BE2C (cell line): ENCODE data around the gene MOCS3.
"Not testable (repeated sequence)": the region's sequence is repeated elsewhere in the genome, so short reads cannot be mapped to it uniquely, and the experiment has no call there.

Experiments used
- DNase-seq: peaks from one replicate; pipeline ENCODE4 v3.0.0-alpha.2; 2020
- H3K27me3 ChIP-seq: fragments of 250-450 bp; sonication (Bioruptor Pico); 2 replicates; pipeline ENCODE4 v1.5.1; 2020; ENCODE audit warnings: mild to moderate bottlenecking
- H3K36me3 ChIP-seq: fragments of 250-450 bp; sonication (Bioruptor Pico); 2 replicates; pipeline ENCODE4 v1.5.1; 2020; ENCODE audit warnings: mild to moderate bottlenecking
- H3K4me1 ChIP-seq: fragments of 250-450 bp; sonication (Bioruptor Pico); 2 replicates; pipeline ENCODE4 v1.5.1; 2020
- H3K4me3 ChIP-seq: 2 replicates; pipeline ENCODE4 v1.5.1; 2011; ENCODE audit warnings: low read depth, low read length
- H3K9me3 ChIP-seq: fragments of 250-450 bp; sonication (Bioruptor Pico); 2 replicates; pipeline ENCODE4 v1.5.1; 2020
- CTCF ChIP-seq: IDR thresholded peaks from 2 replicates; pipeline ENCODE4 v1.5.1; 2012; ENCODE audit warnings: mild to moderate bottlenecking, low read depth, low read length

Gene MOCS3

GRCh38 chr20:50975701-50976330 is 17.2 kb downstream of the MOCS3 start:
- no peak for TF ChIP-seq CTCF
- Histone ChIP-seq H3K36me3 (no peaks in the 10 kb centered on the region), H3K9me3 (no peaks in the 10 kb centered on the region), H3K27me3 (peaks cover 35% of the 10 kb centered on the region), H3K4me1 (no peaks in the 10 kb centered on the region), H3K4me3 (no peak overlapping the region)
- DNase-seq, result no peak

- Histone ChIP-seq H3K4me1 (no peaks in the 10 kb centered on the region), H3K4me3 (no peak overlapping the region), H3K9me3 (no peaks in the 10 kb centered on the region), H3K36me3 (no peaks in the 10 kb centered on the region), H3K27me3 (peaks cover 33% of the 10 kb centered on the region)
- TF ChIP-seq CTCF, result no peak
- no peak for DNase-seq
These were observed 18.7 kb downstream of the MOCS3 start for GRCh38 chr20:50977066-50978021.

GRCh38 chr20:50978533-50978932 is 19.9 kb downstream of the MOCS3 start:
- not testable (repeated sequence) for H3K4me1 ChIP-seq, H3K9me3 ChIP-seq, DNase-seq, H3K36me3 ChIP-seq, H3K4me3 ChIP-seq
- H3K27me3 ChIP-seq, result peaks cover 41% of the 10 kb centered on the region

- no peaks in the 10 kb centered on the region for H3K36me3 ChIP-seq
- no peaks in the 10 kb centered on the region for H3K4me1 ChIP-seq
- H3K27me3 ChIP-seq, result peaks cover 52% of the 10 kb centered on the region
- no peaks in the 10 kb centered on the region for H3K9me3 ChIP-seq
- DNase-seq, result no peak
- no peak overlapping the region for H3K4me3 ChIP-seq
- no peak for TF ChIP-seq CTCF
These were observed 21.6 kb downstream of the MOCS3 start for GRCh38 chr20:50980071-50980681.

- H3K36me3 ChIP-seq, result no peaks in the 10 kb centered on the region
- peaks cover 54% of the 10 kb centered on the region for H3K27me3 ChIP-seq
- H3K4me3 ChIP-seq, result no peak overlapping the region
- no peaks in the 10 kb centered on the region for H3K4me1 ChIP-seq
- DNase-seq, result peak; percentile 80
- no peaks in the 10 kb centered on the region for H3K9me3 ChIP-seq
- TF ChIP-seq CTCF, result peak; percentile 89
These were observed 22.5 kb downstream of the MOCS3 start for GRCh38 chr20:50980851-50981713.

- H3K9me3 ChIP-seq, result no peaks in the 10 kb centered on the region
- no peak for TF ChIP-seq CTCF
- no peak overlapping the region for H3K4me3 ChIP-seq
- no peaks in the 10 kb centered on the region for H3K4me1 ChIP-seq
- DNase-seq, result no peak
- H3K36me3 ChIP-seq, result no peaks in the 10 kb centered on the region
- H3K27me3 ChIP-seq, result peaks cover 53% of the 10 kb centered on the region
These were observed 23.1 kb downstream of the MOCS3 start for GRCh38 chr20:50981714-50982048.
